K562 treated with DMSO at 1 percent for 4 hours (cell line): ENCODE data around the gene IFIT5. TPM values are rescaled to one million over a fixed set of nuclear protein-coding genes. Genes with fewer than 3 reads are reported as not detected.

Source experiments
- total RNA-seq: library from RNA; unstranded; fragments of 300-600 nt; gene quantifications from 2 replicates; pipeline ENCODE4 v1.2.3, GENCODE V29; 2022; ENCODE audit not compliant: insufficient read depth

Gene IFIT5, protein sequence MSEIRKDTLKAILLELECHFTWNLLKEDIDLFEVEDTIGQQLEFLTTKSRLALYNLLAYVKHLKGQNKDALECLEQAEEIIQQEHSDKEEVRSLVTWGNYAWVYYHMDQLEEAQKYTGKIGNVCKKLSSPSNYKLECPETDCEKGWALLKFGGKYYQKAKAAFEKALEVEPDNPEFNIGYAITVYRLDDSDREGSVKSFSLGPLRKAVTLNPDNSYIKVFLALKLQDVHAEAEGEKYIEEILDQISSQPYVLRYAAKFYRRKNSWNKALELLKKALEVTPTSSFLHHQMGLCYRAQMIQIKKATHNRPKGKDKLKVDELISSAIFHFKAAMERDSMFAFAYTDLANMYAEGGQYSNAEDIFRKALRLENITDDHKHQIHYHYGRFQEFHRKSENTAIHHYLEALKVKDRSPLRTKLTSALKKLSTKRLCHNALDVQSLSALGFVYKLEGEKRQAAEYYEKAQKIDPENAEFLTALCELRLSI
- total RNA-seq: not detected in 2 replicates

DNA sequence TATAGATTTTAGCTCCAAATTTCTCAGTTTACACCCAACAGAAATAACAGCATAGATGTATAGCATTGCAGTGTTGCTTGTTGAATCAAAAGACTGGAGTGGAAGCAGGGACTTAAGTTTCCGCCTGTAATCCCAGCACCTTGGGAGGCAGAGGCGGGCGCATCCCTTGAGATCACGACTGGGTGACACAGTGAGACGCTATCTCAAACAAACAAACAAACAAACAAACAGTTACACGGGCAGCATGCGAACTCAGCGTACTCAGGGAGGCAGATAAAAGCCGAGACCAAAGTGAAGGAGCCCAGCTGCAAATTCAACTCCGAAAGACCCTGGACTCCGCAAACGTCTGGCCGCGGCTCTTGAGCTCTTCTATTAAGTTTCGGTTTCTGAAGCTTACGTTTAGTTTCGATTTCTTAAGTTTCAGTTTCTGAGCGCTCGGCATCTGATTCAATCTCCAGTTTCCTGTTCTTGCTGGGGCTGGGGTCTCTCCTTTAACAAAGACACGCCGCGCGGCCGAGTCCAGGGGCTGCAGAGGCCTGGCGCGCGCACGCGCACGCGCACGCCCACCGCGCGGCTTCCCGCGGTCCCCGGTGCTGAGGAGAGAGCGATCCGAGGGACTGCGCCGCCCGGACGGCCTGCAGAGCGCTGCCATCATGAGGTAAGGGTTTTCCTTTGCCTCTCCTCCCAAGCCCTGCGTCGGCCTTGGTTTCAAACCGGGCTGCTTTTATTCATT is at the start of gene IFIT5:
IFIT5 (plus strand) TSS at position 423 of the 733 bp plus-strand sequence; CDS start at position 654, 231 bp downstream.

DNA sequence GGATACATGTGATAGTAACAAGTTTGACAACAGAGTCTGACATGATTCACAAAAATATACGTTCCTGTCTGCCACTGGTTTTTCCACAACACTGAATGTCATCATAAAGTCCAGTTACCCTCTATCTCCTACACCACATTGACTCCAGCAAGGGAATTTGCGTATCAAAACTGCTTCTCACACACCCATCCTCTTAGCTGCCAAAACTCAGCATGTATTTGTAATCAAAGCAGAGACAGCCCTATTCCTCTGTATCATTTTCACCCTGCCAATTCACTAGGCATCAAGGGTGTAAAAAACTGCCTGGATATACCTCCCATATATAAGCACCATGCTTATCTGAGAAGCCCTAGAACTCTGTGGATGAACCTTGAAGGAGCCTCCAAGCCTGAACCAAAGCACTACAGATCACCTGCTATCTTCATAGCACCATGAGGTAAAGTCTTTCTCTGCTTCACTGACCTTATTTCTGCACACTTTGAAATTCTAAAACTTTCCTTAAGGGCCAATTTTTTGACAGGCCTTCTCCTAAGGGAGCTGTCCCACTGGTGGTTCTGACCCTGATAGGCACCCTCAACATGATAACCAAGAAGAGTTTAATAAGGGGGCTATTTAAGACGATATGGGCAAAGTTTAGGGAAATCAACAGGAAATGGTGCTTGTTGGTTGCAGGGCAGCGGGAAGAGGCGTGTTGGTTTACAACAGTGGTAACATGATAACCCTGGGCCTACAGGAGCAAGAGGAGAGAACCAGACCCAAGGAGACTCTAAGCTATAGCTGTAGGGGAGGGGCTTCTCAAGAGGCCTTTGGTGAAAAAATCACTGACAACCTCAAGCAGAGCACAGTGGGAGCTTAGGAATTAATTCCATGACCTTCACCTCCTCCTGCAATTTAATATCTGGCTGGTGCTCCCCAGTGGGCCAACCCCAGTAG is 36.4 kb upstream of the IFIT5 start, which contains the start of gene IFIT1B:
IFIT1B (plus strand) TSS at position 352 of the 933 bp plus-strand sequence; CDS start at position 432, 80 bp downstream.

DNA sequence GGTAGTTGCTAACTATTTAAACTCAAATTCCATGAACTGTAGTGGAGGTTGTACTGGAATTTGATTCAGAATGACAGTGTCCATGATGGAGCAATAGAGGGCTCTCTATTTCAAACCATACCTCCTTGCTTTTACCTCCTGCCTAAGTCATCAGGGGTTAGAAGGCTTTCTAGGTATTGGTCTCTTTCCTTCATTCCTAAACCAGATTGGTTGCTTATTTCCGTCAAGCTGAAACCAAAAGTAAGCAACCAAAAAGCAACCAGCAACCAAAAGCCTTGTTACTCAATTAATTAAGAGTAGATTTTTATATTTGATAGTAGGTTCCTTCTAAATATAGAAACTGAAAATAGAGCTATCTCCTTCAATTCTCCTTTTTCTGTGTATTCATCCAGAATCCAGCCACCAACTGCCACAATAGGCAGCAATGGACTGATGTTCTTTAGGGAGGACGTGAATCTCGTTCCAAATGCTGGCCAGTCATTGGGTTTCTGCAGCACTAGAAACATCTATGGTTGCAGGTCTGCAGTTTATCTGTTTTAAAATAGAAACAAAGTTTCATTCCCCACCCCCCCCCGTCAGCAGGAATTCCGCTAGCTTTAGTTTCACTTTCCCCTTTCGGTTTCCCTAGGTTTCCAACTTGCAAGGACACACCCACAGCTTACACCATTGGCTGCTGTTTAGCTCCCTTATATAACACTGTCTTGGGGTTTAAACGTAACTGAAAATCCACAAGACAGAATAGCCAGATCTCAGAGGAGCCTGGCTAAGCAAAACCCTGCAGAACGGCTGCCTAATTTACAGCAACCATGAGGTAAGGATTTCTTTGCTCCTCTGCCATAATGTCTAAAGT is 22.2 kb upstream of the IFIT5 start, which contains the start of gene IFIT1:
IFIT1 (plus strand) TSS at position 717 of the 850 bp plus-strand sequence; CDS start at position 807, 90 bp downstream.

Other genes with a start within 250 kb of the IFIT5 start
- gene CH25H, start 207.3 kb upstream of the IFIT5 start, total RNA-seq: not detected in 2 replicates
- not detected in 2 replicates for gene LIPA, start 162.8 kb upstream of the IFIT5 start, total RNA-seq
- 0.51 TPM in 1 of 2 replicates, not detected in the other for gene IFIT2, start 112.5 kb upstream of the IFIT5 start, total RNA-seq
- gene IFIT3, start 86.6 kb upstream of the IFIT5 start, total RNA-seq: 2.0 and 2.9 TPM in 2 replicates
- gene IFIT1B, start 36.5 kb upstream of the IFIT5 start, total RNA-seq: not detected in 2 replicates
- gene IFIT1, start 21.9 kb upstream of the IFIT5 start, total RNA-seq: 0.34 TPM in 1 of 2 replicates, not detected in the other
- gene SLC16A12, start 121.0 kb downstream of the IFIT5 start, total RNA-seq: not detected in 2 replicates
- 2.1 and 4.6 TPM in 2 replicates for gene PANK1, start 230.7 kb downstream of the IFIT5 start, total RNA-seq